Adipocyte (in vitro differentiated cells): ENCODE measurements around the gene FSIP1.

Experiments used
- DNase-seq: peaks from one replicate; pipeline ENCODE4 v3.0.0-alpha.2; 2015; ENCODE audit warnings: low read depth
- H3K27me3 ChIP-seq: replicated peaks from 2 replicates; pipeline ENCODE4 v1.7.0; 2013; ENCODE audit warnings: mild to moderate bottlenecking, low read length, moderate library complexity; ENCODE audit not compliant: control insufficient read depth, insufficient read depth
- H3K36me3 ChIP-seq: 2 replicates; pipeline ENCODE4 v1.7.0; 2013; ENCODE audit warnings: low read length, mild to moderate bottlenecking, moderate library complexity; ENCODE audit not compliant: control insufficient read depth, insufficient read depth, severe bottlenecking
- H3K4me1 ChIP-seq: 2 replicates; pipeline ENCODE4 v1.7.0; 2013; ENCODE audit warnings: mild to moderate bottlenecking, low read length, moderate library complexity; ENCODE audit not compliant: control insufficient read depth, insufficient read depth
- H3K4me3 ChIP-seq: 2 replicates; pipeline ENCODE4 v1.7.0; 2013; ENCODE audit warnings: mild to moderate bottlenecking, low read length, moderate library complexity
- H3K9ac ChIP-seq: 2 replicates; pipeline ENCODE4 v1.7.0; 2013; ENCODE audit warnings: mild to moderate bottlenecking, low read length, moderate library complexity
- H3K9me3 ChIP-seq: 2 replicates; pipeline ENCODE4 v1.7.0; 2013; ENCODE audit warnings: mild to moderate bottlenecking, low read length, moderate library complexity; ENCODE audit not compliant: control insufficient read depth

Gene FSIP1

GRCh38 chr15:39641191-39641889 lies 141.3 kb downstream of the FSIP1 start:
- Histone ChIP-seq H3K27me3 (no peaks in the 10 kb centered on the region), H3K9ac (no peak overlapping the region), H3K36me3 (no peaks in the 10 kb centered on the region), H3K4me1 (peaks cover 14% of the 10 kb centered on the region), H3K4me3 (no peak overlapping the region), H3K9me3 (no peaks in the 10 kb centered on the region)
- no peak for DNase-seq

GRCh38 chr15:39640665-39641064 lies 142.0 kb downstream of the FSIP1 start:
- Histone ChIP-seq H3K36me3 (no peaks in the 10 kb centered on the region), H3K27me3 (no peaks in the 10 kb centered on the region), H3K4me1 (peaks cover 14% of the 10 kb centered on the region), H3K4me3 (no peak overlapping the region), H3K9ac (no peak overlapping the region), H3K9me3 (no peaks in the 10 kb centered on the region)
- DNase-seq = no peak

GRCh38 chr15:39639037-39639436 lies 143.6 kb downstream of the FSIP1 start:
- no peak overlapping the region for H3K9ac ChIP-seq
- H3K36me3 ChIP-seq = no peaks in the 10 kb centered on the region
- no peaks in the 10 kb centered on the region for H3K27me3 ChIP-seq
- H3K9me3 ChIP-seq = no peaks in the 10 kb centered on the region
- H3K4me1 ChIP-seq = peaks cover 14% of the 10 kb centered on the region
- no peak overlapping the region for H3K4me3 ChIP-seq
- no peak for DNase-seq

GRCh38 chr15:39638041-39638440 lies 144.6 kb downstream of the FSIP1 start:
- peak; percentile 80 for DNase-seq
- Histone ChIP-seq H3K4me3 (no peak overlapping the region), H3K9me3 (no peaks in the 10 kb centered on the region), H3K9ac (no peak overlapping the region), H3K4me1 (peaks cover 14% of the 10 kb centered on the region), H3K36me3 (no peaks in the 10 kb centered on the region), H3K27me3 (no peaks in the 10 kb centered on the region)

- H3K27me3 ChIP-seq = no peaks in the 10 kb centered on the region
- H3K4me3 ChIP-seq = no peak overlapping the region
- H3K36me3 ChIP-seq = no peaks in the 10 kb centered on the region
- no peak for DNase-seq
- H3K9ac ChIP-seq = no peak overlapping the region
- no peaks in the 10 kb centered on the region for H3K9me3 ChIP-seq
- peaks cover 5% of the 10 kb centered on the region for H3K4me1 ChIP-seq
Observed at GRCh38 chr15:39631357-39631756, 151.3 kb downstream of the FSIP1 start.

- H3K27me3 ChIP-seq = no peaks in the 10 kb centered on the region
- no peaks in the 10 kb centered on the region for H3K36me3 ChIP-seq
- H3K9ac ChIP-seq = no peak overlapping the region
- DNase-seq = no peak
- no peaks in the 10 kb centered on the region for H3K9me3 ChIP-seq
- H3K4me1 ChIP-seq = peaks cover 14% of the 10 kb centered on the region
- H3K4me3 ChIP-seq = no peak overlapping the region
Observed at GRCh38 chr15:39629906-39630305, 152.7 kb downstream of the FSIP1 start.

GRCh38 chr15:39629371-39629770 lies 153.3 kb downstream of the FSIP1 start:
- H3K27me3 ChIP-seq = no peaks in the 10 kb centered on the region
- H3K4me3 ChIP-seq = no peak overlapping the region
- no peak overlapping the region for H3K9ac ChIP-seq
- no peaks in the 10 kb centered on the region for H3K9me3 ChIP-seq
- peaks cover 20% of the 10 kb centered on the region for H3K4me1 ChIP-seq
- no peaks in the 10 kb centered on the region for H3K36me3 ChIP-seq
- no peak for DNase-seq

- peaks cover 22% of the 10 kb centered on the region for H3K4me1 ChIP-seq
Observed at GRCh38 chr15:39628546-39629257, 153.9 kb downstream of the FSIP1 start.

GRCh38 chr15:39628144-39628508 lies 154.5 kb downstream of the FSIP1 start:
- Histone ChIP-seq H3K9me3 (no peaks in the 10 kb centered on the region), H3K9ac (no peak overlapping the region), H3K36me3 (no peaks in the 10 kb centered on the region), H3K4me3 (no peak overlapping the region), H3K4me1 (peaks cover 22% of the 10 kb centered on the region), H3K27me3 (no peaks in the 10 kb centered on the region)
- DNase-seq = no peak

More at GRCh38 chr15:39628546-39629257, 153.9 kb downstream of the FSIP1 start:
- Histone ChIP-seq H3K9ac (no peak overlapping the region), H3K36me3 (no peaks in the 10 kb centered on the region), H3K4me3 (no peak overlapping the region), H3K9me3 (no peaks in the 10 kb centered on the region), H3K27me3 (no peaks in the 10 kb centered on the region)
- DNase-seq = no peak

GRCh38 chr15:39627451-39628143 lies 155.0 kb downstream of the FSIP1 start:
- no peaks in the 10 kb centered on the region for H3K9me3 ChIP-seq
- H3K9ac ChIP-seq = no peak overlapping the region
- H3K27me3 ChIP-seq = no peaks in the 10 kb centered on the region
- H3K4me1 ChIP-seq = peaks cover 22% of the 10 kb centered on the region
- H3K36me3 ChIP-seq = no peaks in the 10 kb centered on the region
- no peak overlapping the region for H3K4me3 ChIP-seq
- DNase-seq = no peak

GRCh38 chr15:39625856-39626255 lies 156.8 kb downstream of the FSIP1 start:
- no peaks in the 10 kb centered on the region for H3K9me3 ChIP-seq
- DNase-seq = no peak
- H3K27me3 ChIP-seq = no peaks in the 10 kb centered on the region
- no peak overlapping the region for H3K9ac ChIP-seq
- H3K4me3 ChIP-seq = no peak overlapping the region
- H3K4me1 ChIP-seq = peaks cover 22% of the 10 kb centered on the region
- no peaks in the 10 kb centered on the region for H3K36me3 ChIP-seq
